Measurements from ENCODE around the gene PICALM. TPM values are rescaled to one million over a fixed set of nuclear protein-coding genes. Genes with fewer than 3 reads are reported as not detected.
"Not testable (repeated sequence)": the region's sequence is repeated elsewhere in the genome, so short reads cannot be mapped to it uniquely, and the experiment has no call there.

Gene PICALM
- total RNA-seq, 1 donor, result 318 TPM

DNA sequence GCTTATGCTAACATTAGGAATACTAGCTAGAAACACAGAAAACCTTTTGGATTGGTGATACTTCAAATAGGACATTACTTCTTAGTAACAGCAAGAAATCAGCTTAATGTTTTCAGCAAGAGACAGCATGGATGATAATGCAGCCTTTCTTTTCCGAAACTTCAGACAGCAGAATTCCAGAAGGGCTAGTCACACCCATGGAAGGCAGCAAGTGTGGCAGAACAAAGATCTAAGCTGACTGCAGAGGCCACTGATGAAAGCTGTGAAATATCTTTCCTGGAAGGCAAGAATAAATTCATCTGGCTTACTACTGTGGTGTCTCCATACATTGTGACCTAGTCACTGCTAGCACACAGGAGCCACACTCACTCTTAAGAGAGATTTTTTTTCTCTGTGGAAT is 113.4 kb downstream of the PICALM start:
- no peak for TF ChIP-seq CTCF (IDR thresholded peaks at IDR 0.05; ENCODE audit: insufficient read depth, low read length)
- H3K4me3 ChIP-seq (ENCODE audit: low read depth, low read length), result no peak overlapping the region
- peak; percentile 85 for DNase-seq (ENCODE audit: low read depth)

GRCh38 chr11:85953491-85954143 is 115.3 kb downstream of the PICALM start:
- DNase-seq (ENCODE audit: low read depth), result peak; percentile 91
- no peak overlapping the region for H3K4me3 ChIP-seq (ENCODE audit: low read depth, low read length)
- TF ChIP-seq CTCF (IDR thresholded peaks at IDR 0.05; ENCODE audit: insufficient read depth, low read length), result no peak

GRCh38 chr11:85952108-85952485 is 116.8 kb downstream of the PICALM start:
- H3K4me3 ChIP-seq (ENCODE audit: low read depth, low read length); DNase-seq (ENCODE audit: low read depth): not testable (repeated sequence)

DNA sequence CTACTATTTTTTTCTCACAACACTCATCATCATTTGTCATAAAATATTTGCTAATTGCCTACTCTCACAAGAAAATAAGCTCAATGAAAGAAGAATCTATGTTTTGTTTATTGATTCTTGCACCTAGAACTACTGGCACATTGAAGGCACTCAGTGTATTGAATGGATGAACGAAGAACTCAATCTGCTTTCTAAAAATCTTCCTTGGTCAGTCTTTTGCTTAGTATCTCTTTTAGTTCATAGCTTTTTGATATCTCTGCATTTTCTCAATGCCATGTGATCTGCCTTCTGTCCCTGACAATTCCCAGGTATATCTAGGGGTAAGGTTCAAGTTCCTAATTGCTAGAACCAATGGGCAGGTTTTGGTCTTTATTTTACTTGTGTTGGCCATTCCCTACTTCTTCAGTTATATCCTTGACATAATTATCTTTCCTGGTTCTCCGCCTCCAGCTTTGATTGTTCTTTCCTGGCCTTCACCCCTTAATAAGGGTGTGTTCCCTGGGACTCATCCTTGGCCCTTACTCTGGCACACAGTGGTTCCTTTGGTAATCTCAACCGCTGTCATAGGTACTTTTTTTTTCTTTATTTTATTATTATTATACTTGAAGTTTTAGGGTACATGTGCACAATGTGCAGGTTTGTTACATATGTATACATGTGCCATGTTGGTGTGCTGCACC is 117.3 kb downstream of the PICALM start:
- DNase-seq (ENCODE audit: low read depth), result no peak
- no peak for TF ChIP-seq CTCF (IDR thresholded peaks at IDR 0.05; ENCODE audit: insufficient read depth, low read length)

DNA sequence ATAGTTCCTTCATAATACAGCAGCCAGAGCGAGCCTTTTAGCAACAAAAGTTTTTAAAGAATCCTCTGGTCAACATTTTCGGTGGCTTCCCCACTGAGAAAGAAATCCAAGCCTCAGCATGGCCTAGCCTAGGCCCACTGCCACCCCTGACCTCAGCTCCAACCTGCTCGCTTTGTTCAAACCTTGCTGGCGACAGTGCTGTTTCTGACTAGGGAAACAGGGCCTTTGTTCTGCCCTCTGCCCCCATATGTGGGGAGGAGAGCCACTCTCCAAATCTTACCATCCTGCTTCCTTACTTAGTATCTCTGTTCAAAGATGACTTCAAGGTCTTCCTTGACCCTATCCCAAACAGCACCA is 117.9 kb downstream of the PICALM start:
- TF ChIP-seq CTCF (IDR thresholded peaks at IDR 0.05; ENCODE audit: insufficient read depth, low read length), result no peak
- DNase-seq (ENCODE audit: low read depth), result no peak
- H3K4me3 ChIP-seq (ENCODE audit: low read depth, low read length), result no peak overlapping the region

More for the DNA sequence above, 117.3 kb downstream of the PICALM start:
- no peak overlapping the region for H3K4me3 ChIP-seq (ENCODE audit: low read depth, low read length)

DNA sequence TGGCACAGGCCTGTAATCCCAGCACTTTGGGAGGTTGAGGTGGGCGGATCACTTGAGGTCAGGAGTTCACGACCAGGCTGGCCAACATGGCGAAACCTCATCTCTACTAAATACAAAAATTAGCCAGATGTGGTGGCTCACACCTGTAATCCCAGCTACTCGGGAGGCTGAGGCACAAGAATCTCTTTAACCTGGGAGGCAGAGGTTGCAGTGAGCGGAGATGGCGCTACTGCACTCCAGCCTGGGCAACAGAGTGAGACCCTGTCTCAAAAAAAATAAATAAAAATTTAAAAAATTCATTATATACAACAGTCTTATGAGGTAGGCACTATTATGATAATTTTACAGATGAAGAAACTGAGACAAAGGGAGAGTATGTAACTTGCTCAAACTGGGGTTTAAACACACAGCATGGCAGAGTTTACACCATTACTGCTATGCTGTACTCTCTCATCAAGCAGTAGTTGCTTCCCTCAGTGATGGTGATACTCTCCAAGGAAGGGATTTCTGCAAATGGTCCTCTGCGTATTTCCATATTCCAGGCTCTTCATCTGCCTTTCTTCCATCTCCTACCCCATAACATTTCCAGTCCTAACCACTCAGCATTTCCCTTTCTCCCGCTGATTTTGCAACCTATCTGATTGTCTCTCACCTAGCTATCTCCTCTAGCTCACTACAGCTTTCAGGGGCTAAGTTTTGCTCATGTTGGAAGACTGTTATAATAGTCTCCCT is 118.4 kb downstream of the PICALM start:
- H3K4me3 ChIP-seq (ENCODE audit: low read depth, low read length), result no peak overlapping the region

More for the DNA sequence above, 118.4 kb downstream of the PICALM start:
- no peak for DNase-seq (ENCODE audit: low read depth)
- TF ChIP-seq CTCF (IDR thresholded peaks at IDR 0.05; ENCODE audit: insufficient read depth, low read length), result no peak

Data from fibroblast of the aortic adventitia (primary cell).